SK-N-SH treated with all-trans-retinoic acid at 6 μM for 48 hours (cell line): Measurements from ENCODE around the gene KHSRP.

Source experiments
- ATAC-seq: fragments of 200-7000 bp; cut with Tn5 transposase; 3 replicates; pipeline ENCODE4 v1.9.1; 2020; ENCODE audit warnings: mild to moderate bottlenecking, moderate library complexity
- ARNTL ChIP-seq: fragments of 450-650 bp; formaldehyde crosslinking; IDR thresholded peaks from 2 replicates; pipeline ENCODE4 v1.5.0; 2020; ENCODE audit warnings: low read depth, mild to moderate bottlenecking, moderate library complexity, borderline replicate concordance
- BACH2 ChIP-seq: fragments of 250-450 bp; sonication (Bioruptor Pico); IDR thresholded peaks from 2 replicates; pipeline ENCODE4 v1.9.0; 2021; ENCODE audit warnings: mild to moderate bottlenecking, borderline replicate concordance
- CREB5 ChIP-seq: fragments of 250-450 bp; sonication (Bioruptor Pico); IDR thresholded peaks from 2 replicates; pipeline ENCODE4 v1.5.1; 2020; ENCODE audit warnings: low read depth, mild to moderate bottlenecking, moderate library complexity
- CSDC2 ChIP-seq: fragments of 250-450 bp; sonication (Bioruptor Pico); IDR thresholded peaks from 2 replicates; pipeline ENCODE4 v1.5.0; 2020; ENCODE audit warnings: mild to moderate bottlenecking, moderate library complexity
- ESRRG ChIP-seq: fragments of 250-450 bp; sonication (Bioruptor Pico); IDR thresholded peaks from 2 replicates; pipeline ENCODE4 v1.6.1; 2021; ENCODE audit warnings: mild to moderate bottlenecking
- GLIS3 ChIP-seq: fragments of 250-450 bp; sonication (Bioruptor Pico); IDR thresholded peaks from 2 replicates; pipeline ENCODE4 v1.5.0; 2020; ENCODE audit warnings: mild to moderate bottlenecking, moderate library complexity
- OSR1 ChIP-seq: fragments of 250-450 bp; sonication (Bioruptor Pico); IDR thresholded peaks from 2 replicates; pipeline ENCODE4 v1.8.0; 2022; ENCODE audit warnings: moderate library complexity, mild to moderate bottlenecking, inconsistent platforms
- PPARA ChIP-seq: fragments of 250-450 bp; sonication (Bioruptor Pico); IDR thresholded peaks from 2 replicates; pipeline ENCODE4 v1.5.0; 2020; ENCODE audit warnings: mild to moderate bottlenecking, borderline replicate concordance
- RARB ChIP-seq: fragments of 250-450 bp; sonication (Bioruptor Pico); IDR thresholded peaks from 2 replicates; pipeline ENCODE4 v1.8.0; 2021; ENCODE audit warnings: mild to moderate bottlenecking, moderate library complexity
- SNAI2 ChIP-seq: fragments of 250-450 bp; sonication (Bioruptor Pico); IDR thresholded peaks from 2 replicates; pipeline ENCODE4 v1.5.0; 2020; ENCODE audit warnings: mild to moderate bottlenecking, moderate library complexity
- TSHZ2 ChIP-seq: fragments of 250-450 bp; sonication (Bioruptor Pico); IDR thresholded peaks from 2 replicates; pipeline ENCODE4 v1.5.0; 2020; ENCODE audit warnings: mild to moderate bottlenecking, moderate library complexity
- ZC3H10 ChIP-seq: fragments of 250-450 bp; sonication (Bioruptor Pico); IDR thresholded peaks from 2 replicates; pipeline ENCODE4 v1.5.1; 2021; ENCODE audit warnings: mild to moderate bottlenecking, moderate library complexity
- ZFP3 ChIP-seq: fragments of 250-450 bp; sonication (Bioruptor Pico); IDR thresholded peaks from 2 replicates; pipeline ENCODE4 v1.5.0; 2020; ENCODE audit warnings: mild to moderate bottlenecking, moderate library complexity
- ZFP30 ChIP-seq: fragments of 450-650 bp; formaldehyde crosslinking; IDR thresholded peaks from 2 replicates; pipeline ENCODE4 v1.5.0; 2022; ENCODE audit warnings: mild to moderate bottlenecking, moderate library complexity
- ZNF565 ChIP-seq: fragments of 450-650 bp; formaldehyde crosslinking; conservative IDR thresholded peaks from 2 replicates; pipeline ENCODE4 v1.5.0; 2020; ENCODE audit warnings: low read depth, mild to moderate bottlenecking, moderate library complexity
- ZNF70 ChIP-seq: fragments of 450-650 bp; formaldehyde crosslinking; IDR thresholded peaks from 2 replicates; pipeline ENCODE4 v1.5.0; 2020; ENCODE audit warnings: mild to moderate bottlenecking, moderate library complexity
- ZNF8 ChIP-seq: fragments of 450-650 bp; formaldehyde crosslinking; IDR thresholded peaks from 2 replicates; pipeline ENCODE4 v1.5.0; 2020; ENCODE audit warnings: mild to moderate bottlenecking, moderate library complexity
- TF ChIP-seq, protein P1 (sequence below): fragments of 250-450 bp; sonication (Bioruptor Pico); IDR thresholded peaks from 2 replicates; pipeline ENCODE4 v1.5.1; 2021; ENCODE audit warnings: mild to moderate bottlenecking, moderate library complexity
- TF ChIP-seq, protein P2 (sequence below): fragments of 250-450 bp; sonication (Bioruptor Pico); IDR thresholded peaks from 2 replicates; pipeline ENCODE4 v1.8.0; 2021; ENCODE audit warnings: low read depth, mild to moderate bottlenecking, moderate library complexity, borderline replicate concordance

KHSRP gene, protein sequence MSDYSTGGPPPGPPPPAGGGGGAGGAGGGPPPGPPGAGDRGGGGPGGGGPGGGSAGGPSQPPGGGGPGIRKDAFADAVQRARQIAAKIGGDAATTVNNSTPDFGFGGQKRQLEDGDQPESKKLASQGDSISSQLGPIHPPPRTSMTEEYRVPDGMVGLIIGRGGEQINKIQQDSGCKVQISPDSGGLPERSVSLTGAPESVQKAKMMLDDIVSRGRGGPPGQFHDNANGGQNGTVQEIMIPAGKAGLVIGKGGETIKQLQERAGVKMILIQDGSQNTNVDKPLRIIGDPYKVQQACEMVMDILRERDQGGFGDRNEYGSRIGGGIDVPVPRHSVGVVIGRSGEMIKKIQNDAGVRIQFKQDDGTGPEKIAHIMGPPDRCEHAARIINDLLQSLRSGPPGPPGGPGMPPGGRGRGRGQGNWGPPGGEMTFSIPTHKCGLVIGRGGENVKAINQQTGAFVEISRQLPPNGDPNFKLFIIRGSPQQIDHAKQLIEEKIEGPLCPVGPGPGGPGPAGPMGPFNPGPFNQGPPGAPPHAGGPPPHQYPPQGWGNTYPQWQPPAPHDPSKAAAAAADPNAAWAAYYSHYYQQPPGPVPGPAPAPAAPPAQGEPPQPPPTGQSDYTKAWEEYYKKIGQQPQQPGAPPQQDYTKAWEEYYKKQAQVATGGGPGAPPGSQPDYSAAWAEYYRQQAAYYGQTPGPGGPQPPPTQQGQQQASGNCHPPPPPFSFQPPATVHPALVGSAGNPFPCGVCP

DNA sequence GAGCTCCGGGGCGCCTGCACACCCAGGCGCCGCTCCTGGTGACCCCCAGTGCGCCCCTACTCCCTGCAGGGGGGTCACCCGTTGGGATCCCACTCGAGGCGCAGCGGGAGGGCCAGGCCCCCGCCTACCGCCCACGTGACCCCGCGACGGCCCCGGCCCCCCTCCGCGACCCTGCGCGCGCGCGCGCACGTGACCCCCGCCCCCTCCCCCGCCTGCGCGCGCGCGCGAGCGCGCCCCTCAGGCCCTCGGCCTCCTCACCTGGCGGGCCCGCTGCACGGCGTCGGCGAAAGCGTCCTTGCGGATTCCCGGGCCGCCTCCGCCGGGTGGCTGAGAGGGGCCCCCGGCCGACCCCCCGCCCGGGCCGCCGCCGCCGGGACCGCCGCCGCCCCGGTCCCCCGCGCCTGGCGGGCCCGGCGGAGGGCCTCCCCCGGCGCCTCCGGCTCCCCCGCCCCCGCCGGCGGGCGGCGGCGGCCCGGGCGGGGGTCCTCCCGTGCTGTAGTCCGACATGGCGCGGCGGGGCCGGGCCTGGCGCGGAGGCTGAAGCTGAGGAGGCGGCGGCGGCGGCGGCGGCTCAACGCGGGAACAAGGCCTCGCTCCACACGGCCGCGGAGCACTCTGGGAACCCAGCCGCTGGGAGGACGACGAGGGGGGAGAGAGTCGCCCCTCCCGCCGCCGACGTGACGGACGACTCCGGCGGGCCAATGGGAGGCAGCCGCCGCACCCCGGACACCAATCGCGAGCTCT, at the start of gene KHSRP:
Gene KHSRP (minus strand): TSS at position 617 of the 744 bp plus-strand sequence. CDS start 110 bp downstream, at position 507.
- no peak for TF ChIP-seq ZFP3 (CRISPR knock-in tag)
- no peak for TF ChIP-seq ZFP30
- TF ChIP-seq SNAI2 (CRISPR knock-in tag): no peak
- TF ChIP-seq, protein P1, sequence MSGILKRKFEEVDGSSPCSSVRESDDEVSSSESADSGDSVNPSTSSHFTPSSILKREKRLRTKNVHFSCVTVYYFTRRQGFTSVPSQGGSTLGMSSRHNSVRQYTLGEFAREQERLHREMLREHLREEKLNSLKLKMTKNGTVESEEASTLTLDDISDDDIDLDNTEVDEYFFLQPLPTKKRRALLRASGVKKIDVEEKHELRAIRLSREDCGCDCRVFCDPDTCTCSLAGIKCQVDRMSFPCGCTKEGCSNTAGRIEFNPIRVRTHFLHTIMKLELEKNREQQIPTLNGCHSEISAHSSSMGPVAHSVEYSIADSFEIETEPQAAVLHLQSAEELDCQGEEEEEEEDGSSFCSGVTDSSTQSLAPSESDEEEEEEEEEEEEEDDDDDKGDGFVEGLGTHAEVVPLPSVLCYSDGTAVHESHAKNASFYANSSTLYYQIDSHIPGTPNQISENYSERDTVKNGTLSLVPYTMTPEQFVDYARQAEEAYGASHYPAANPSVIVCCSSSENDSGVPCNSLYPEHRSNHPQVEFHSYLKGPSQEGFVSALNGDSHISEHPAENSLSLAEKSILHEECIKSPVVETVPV: no peak
- no peak for TF ChIP-seq ZNF8 (CRISPR knock-in tag)
- TF ChIP-seq, protein P2, sequence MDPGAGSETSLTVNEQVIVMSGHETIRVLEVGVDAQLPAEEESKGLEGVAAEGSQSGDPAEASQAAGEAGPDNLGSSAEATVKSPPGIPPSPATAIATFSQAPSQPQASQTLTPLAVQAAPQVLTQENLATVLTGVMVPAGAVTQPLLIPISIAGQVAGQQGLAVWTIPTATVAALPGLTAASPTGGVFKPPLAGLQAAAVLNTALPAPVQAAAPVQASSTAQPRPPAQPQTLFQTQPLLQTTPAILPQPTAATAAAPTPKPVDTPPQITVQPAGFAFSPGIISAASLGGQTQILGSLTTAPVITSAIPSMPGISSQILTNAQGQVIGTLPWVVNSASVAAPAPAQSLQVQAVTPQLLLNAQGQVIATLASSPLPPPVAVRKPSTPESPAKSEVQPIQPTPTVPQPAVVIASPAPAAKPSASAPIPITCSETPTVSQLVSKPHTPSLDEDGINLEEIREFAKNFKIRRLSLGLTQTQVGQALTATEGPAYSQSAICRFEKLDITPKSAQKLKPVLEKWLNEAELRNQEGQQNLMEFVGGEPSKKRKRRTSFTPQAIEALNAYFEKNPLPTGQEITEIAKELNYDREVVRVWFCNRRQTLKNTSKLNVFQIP: no peak
- TF ChIP-seq CSDC2 (CRISPR knock-in tag): no peak
- no peak for TF ChIP-seq ARNTL
- no peak for ATAC-seq

DNA sequence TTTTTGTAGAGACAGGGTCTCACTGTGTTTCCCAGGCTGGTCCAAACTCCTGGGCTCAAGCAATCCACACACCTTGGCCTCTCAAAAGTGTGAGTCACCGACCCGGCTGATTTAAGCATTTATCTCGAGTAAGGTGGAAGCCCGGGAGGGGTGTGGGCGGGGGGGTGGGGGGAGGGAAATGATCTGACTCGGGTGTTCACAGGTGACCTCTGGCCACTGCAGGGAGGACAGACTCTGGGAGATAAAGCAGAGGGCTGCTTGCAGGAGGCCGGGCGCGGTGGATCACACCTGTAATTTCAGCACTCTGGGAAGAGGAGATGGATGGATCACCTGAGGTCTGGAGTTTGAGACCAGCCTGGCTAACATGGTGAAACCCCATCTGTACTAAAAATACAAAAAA, 49.0 kb upstream of the KHSRP start:
- ATAC-seq: no peak

GRCh38 chr19:6472713-6473112, 48.1 kb upstream of the KHSRP start:
- ATAC-seq: no peak
- no peak for TF ChIP-seq ZFP3 (CRISPR knock-in tag)
- no peak for TF ChIP-seq SNAI2 (CRISPR knock-in tag)
- TF ChIP-seq ARNTL: no peak
- TF ChIP-seq OSR1 (CRISPR knock-in tag): no peak
- no peak for TF ChIP-seq GLIS3 (CRISPR knock-in tag)
- TF ChIP-seq ZNF8 (CRISPR knock-in tag): no peak
- TF ChIP-seq ZNF70 (CRISPR knock-in tag): no peak
- TF ChIP-seq TSHZ2: no peak
- no peak for TF ChIP-seq ZC3H10 (CRISPR knock-in tag)
- no peak for TF ChIP-seq CREB5 (CRISPR knock-in tag)
- TF ChIP-seq, protein P2: no peak

More for the DNA sequence above, 49.0 kb upstream of the KHSRP start:
- TF ChIP-seq CSDC2 (CRISPR knock-in tag) (no peak), ZFP3 (CRISPR knock-in tag) (no peak), ZNF8 (CRISPR knock-in tag) (no peak), BACH2 (CRISPR knock-in tag) (no peak), RARB (CRISPR knock-in tag) (no peak), ESRRG (CRISPR knock-in tag) (no peak), OSR1 (CRISPR knock-in tag) (no peak), ZNF70 (CRISPR knock-in tag) (no peak), TSHZ2 (no peak), ZNF565 (CRISPR knock-in tag) (no peak), PPARA (CRISPR knock-in tag) (no peak)
